H1 (cell line): ENCODE measurements around the gene TTC28.

Experiments
- CTCF ChIP-seq, 3 experiments: IDR thresholded peaks; 1 replicate in 2 of 3; 2 replicates in 1 of 3; pipeline versions ENCODE4 v1.5.1 to v1.6.1; 2011; ENCODE audit warnings: low read length in 3 of 3, mild to moderate bottlenecking in 3 of 3, inconsistent platforms in 2 of 3, low read depth in 1 of 3, moderate library complexity in 1 of 3; ENCODE audit not compliant: insufficient read depth in 1 of 3; ENCODE audit errors: control extremely low read depth in 1 of 3
- POLR2A ChIP-seq, 2 experiments: IDR thresholded peaks; 1 replicate in 1 of 2; 2 replicates in 1 of 2; pipeline ENCODE4 v1.6.1; 2011; ENCODE audit warnings: low read depth in 2 of 2, low read length in 2 of 2, mild to moderate bottlenecking in 2 of 2; ENCODE audit errors: control extremely low read depth in 1 of 2
- SP1 ChIP-seq: IDR thresholded peaks from 2 replicates; pipeline ENCODE4 v1.6.1; 2011; ENCODE audit warnings: low read depth, low read length

- TF ChIP-seq POLR2A (IDR thresholded peaks at IDR 0.05; ENCODE audit: control extremely low read depth in 1 of 2, low read depth in 2 of 2, low read length in 2 of 2) (no peak), SP1 (no peak), CTCF (IDR thresholded peaks at IDR 0.05; ENCODE audit: control extremely low read depth in 1 of 3, insufficient read depth in 1 of 3, low read depth in 1 of 3, low read length in 3 of 3) (no peak)
Measured at GRCh38 chr22:27966168-27967064, 713.2 kb downstream of the TTC28 start.
